ENCODE measurements around the gene SLN.

The SLN gene

GRCh38 chr11:107706531-107706930 lies 5.3 kb downstream of the SLN start:
- TF ChIP-seq, protein P1, sequence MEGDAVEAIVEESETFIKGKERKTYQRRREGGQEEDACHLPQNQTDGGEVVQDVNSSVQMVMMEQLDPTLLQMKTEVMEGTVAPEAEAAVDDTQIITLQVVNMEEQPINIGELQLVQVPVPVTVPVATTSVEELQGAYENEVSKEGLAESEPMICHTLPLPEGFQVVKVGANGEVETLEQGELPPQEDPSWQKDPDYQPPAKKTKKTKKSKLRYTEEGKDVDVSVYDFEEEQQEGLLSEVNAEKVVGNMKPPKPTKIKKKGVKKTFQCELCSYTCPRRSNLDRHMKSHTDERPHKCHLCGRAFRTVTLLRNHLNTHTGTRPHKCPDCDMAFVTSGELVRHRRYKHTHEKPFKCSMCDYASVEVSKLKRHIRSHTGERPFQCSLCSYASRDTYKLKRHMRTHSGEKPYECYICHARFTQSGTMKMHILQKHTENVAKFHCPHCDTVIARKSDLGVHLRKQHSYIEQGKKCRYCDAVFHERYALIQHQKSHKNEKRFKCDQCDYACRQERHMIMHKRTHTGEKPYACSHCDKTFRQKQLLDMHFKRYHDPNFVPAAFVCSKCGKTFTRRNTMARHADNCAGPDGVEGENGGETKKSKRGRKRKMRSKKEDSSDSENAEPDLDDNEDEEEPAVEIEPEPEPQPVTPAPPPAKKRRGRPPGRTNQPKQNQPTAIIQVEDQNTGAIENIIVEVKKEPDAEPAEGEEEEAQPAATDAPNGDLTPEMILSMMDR (IDR thresholded peaks at IDR 0.05; ENCODE audit: extremely low read depth, missing control alignments), result no peak
- DNase-seq (ENCODE audit: low spot score), result no peak

DNA sequence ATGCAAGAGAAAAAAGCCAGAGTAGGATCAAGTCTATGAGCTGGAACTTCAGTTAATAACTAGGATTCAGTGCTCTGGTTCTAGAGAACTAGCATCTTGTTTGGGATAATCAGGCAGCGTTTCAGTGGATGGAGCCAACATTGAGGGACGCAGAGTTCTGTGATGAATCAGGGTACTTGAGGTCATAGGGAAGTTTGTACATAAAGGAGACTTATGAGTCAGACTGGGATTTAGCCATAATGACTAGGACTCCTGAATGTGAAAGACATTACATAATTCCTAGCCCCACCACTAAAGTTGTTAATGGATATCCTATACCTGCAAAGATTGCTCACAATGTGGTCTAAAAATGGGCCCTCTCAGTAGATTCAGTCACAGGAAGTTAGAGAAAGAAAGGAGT lies 6.8 kb downstream of the SLN start:
- DNase-seq (ENCODE audit: low spot score), result no peak
- TF ChIP-seq, protein P1 (IDR thresholded peaks at IDR 0.05; ENCODE audit: extremely low read depth, missing control alignments), result no peak

DNA sequence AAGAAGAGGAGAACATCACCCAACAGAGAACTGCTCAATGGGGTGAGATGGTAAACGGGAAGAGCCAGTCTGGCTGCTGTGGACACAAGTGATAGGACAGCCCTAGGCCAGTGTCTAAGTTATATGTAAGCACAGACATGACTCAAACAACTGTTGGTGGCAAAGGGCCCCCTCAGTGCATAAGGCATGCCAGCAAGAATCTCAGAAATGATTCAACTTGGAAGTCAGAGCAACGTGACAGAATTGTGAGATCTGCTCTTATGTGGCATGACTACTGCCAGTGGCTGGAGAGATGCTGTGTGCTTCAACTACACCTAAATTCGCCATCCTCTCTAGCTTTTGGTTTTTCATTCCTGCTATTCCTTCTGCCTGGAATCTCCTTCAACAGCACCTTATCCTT lies 7.4 kb downstream of the SLN start:
- TF ChIP-seq, protein P1 (IDR thresholded peaks at IDR 0.05; ENCODE audit: extremely low read depth, missing control alignments), result no peak
- DNase-seq (ENCODE audit: low spot score), result no peak

DNA sequence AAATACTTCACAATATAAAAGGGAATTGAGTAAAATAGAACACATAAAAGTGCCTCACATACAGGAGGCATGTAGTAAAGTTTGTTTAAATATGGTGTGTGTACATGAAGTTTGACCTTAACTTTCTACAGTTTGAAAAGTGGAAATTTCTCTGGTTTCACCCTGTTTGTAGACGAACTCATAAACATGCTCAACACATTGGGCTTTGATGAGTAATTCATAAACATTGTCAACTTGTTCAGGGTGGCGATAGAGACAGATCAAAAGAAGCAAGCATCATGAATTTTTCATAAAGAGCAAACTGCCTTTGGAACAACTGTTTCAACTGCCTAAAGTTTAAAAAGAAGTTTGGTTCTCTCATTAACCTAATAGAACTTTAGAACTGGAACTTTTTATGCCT lies 9.1 kb downstream of the SLN start:
- no peak for DNase-seq (ENCODE audit: low spot score)
- TF ChIP-seq, protein P1 (IDR thresholded peaks at IDR 0.05; ENCODE audit: extremely low read depth, missing control alignments), result no peak

DNA sequence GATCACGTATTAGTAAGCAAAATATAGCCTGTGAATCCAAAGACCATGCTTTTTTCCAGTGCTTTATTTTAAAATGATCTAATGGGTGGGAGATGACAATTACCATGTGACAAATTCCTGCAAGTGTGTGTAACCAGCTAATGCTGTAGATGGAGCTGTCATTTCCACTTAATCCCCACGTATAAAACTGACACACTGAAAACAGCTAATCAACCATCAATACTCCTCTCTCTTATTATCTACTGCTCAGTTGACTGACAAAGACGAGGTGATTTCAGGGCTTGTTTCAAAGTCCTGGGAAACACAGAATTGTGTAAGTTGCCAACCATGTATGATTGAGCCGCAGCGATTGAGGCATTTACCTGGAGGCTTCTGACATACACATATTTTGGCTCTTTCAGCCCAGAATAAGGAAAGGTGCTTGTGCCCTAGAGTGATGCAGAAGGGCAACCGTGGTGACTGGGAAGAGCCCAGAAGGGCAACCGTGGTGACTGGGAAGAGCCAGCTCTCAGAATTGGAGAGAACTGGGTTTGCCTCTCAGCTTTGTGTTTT lies 9.7 kb downstream of the SLN start:
- TF ChIP-seq, protein P1 (IDR thresholded peaks at IDR 0.05; ENCODE audit: extremely low read depth, missing control alignments), result no peak
- no peak for DNase-seq (ENCODE audit: low spot score)

- TF ChIP-seq, protein P1 (IDR thresholded peaks at IDR 0.05; ENCODE audit: extremely low read depth, missing control alignments), result no peak
- no peak for DNase-seq (ENCODE audit: low spot score)
These were observed 12.2 kb downstream of the SLN start for GRCh38 chr11:107699371-107700285.

DNA sequence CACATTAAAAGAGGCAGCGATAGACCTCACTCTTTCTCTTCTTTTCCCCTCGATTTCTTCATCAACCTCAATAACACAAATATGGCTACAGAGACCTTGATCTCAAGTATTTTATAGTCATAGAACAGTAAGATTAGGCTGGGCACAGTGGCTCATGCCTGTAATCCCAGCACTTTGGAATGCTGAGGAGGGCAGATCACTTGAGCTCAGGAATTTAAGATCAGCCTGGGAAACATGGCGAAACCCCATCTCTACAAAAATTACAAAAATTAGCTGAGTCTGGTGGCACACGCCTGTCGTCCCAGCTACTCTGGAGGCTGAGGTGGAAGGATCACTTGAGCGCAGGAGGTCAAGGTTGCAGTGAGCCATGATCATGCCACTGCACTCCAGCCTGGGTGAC lies 14.6 kb downstream of the SLN start:
- no peak for DNase-seq (ENCODE audit: low spot score)
- TF ChIP-seq, protein P1 (IDR thresholded peaks at IDR 0.05; ENCODE audit: extremely low read depth, missing control alignments), result no peak
